Measurements from ENCODE around the gene JAZF1.

- TF ChIP-seq ZNF274 (IDR thresholded peaks at IDR 0.05; ENCODE audit: low read depth, low read length) (no peak), SUZ12 (IDR thresholded peaks at IDR 0.05; ENCODE audit: extremely low read depth, insufficient read depth, insufficient read length) (no peak)
Observed at GRCh38 chr7:27871086-27871485, 309.5 kb downstream of the JAZF1 start.
